ENCODE measurements around the gene TARS2.

DNA sequence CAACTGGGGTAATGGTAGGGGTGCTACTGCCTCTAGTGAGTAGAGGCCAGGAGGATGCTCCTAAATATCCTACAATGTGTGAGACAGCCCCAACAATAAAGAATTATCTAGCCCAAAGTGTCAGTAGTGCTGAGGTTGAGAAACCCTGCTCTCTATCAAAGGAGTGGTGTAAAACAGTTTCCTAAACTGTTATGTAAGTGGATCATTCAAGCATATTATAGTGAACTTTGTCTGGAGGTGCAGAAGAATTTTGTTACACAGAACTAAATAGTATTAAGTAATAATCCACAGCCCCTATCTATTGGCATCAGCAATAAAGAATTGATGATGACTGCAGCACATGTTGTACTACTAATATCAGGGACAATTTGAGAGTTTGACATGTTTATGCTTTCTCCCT lies 20.3 kb upstream of the TARS2 start:
- no peak for TF ChIP-seq CTCF (IDR thresholded peaks at IDR 0.05; ENCODE audit: low read depth, low read length)
- TF ChIP-seq POLR2A (IDR thresholded peaks at IDR 0.05; ENCODE audit: extremely low read depth, insufficient read length): no peak

All from NB4 (cell line).